ENCODE data around the gene CCDC91.

DNA sequence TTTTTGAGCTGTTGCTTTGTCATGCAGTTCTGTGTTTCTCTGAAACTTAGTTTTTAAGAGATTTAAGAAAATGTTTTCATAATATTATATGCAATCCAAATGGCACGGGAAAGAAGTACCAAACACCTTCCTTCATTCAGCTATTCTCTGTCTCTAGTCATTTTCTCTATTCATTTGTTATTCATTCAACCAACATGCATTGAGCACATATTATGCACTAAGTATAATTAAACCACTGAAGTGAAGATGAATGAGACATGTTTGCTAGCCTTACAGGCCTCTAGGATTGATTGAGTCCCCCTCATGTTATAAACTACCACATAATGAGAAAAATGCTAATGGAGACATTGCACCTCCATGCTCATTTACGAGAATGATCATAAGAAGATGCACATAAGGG is 45.7 kb upstream of the CCDC91 start:
- TF ChIP-seq, protein P1, sequence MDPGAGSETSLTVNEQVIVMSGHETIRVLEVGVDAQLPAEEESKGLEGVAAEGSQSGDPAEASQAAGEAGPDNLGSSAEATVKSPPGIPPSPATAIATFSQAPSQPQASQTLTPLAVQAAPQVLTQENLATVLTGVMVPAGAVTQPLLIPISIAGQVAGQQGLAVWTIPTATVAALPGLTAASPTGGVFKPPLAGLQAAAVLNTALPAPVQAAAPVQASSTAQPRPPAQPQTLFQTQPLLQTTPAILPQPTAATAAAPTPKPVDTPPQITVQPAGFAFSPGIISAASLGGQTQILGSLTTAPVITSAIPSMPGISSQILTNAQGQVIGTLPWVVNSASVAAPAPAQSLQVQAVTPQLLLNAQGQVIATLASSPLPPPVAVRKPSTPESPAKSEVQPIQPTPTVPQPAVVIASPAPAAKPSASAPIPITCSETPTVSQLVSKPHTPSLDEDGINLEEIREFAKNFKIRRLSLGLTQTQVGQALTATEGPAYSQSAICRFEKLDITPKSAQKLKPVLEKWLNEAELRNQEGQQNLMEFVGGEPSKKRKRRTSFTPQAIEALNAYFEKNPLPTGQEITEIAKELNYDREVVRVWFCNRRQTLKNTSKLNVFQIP (CRISPR knock-in tag; IDR thresholded peaks at IDR 0.05; ENCODE audit: borderline replicate concordance, low read depth), result no peak
- TF ChIP-seq ARNTL (CRISPR knock-in tag; IDR thresholded peaks at IDR 0.05; ENCODE audit: borderline replicate concordance, low read depth), result no peak
- TF ChIP-seq ZNF565 (CRISPR knock-in tag; conservative IDR thresholded peaks at IDR 0.05; ENCODE audit: low read depth), result no peak
- no peak for TF ChIP-seq ZFP3 (CRISPR knock-in tag; IDR thresholded peaks at IDR 0.05)
- no peak for TF ChIP-seq SNAI2 (CRISPR knock-in tag; IDR thresholded peaks at IDR 0.05)
- no peak for TF ChIP-seq ZC3H10 (CRISPR knock-in tag; IDR thresholded peaks at IDR 0.05)

All from SK-N-SH treated with all-trans-retinoic acid at 6 μM for 48 hours (cell line).